Astrocyte (in vitro differentiated cells and primary cell): ENCODE data around the gene PLG. TPM values are rescaled to one million over a fixed set of nuclear protein-coding genes. Genes with fewer than 3 reads are reported as not detected.
"Not testable (repeated sequence)": the region's sequence is repeated elsewhere in the genome, so short reads cannot be mapped to it uniquely, and the experiment has no call there.

ENCODE experiments used
- DNase-seq: peaks from one replicate; pipeline ENCODE4 v3.0.0-alpha.2; 2010; ENCODE audit warnings: low read depth
- FAIRE-seq: peaks from 2 replicates; lab custom pipeline; 2011; peaks lifted over from hg19 to GRCh38; lab: Jason Lieb, UNC
- H2AFZ ChIP-seq: 2 replicates; pipeline ENCODE4 v1.6.0; 2012; ENCODE audit warnings: low read depth, low read length, inconsistent platforms
- H3K27ac ChIP-seq: 2 replicates; pipeline ENCODE4 v1.5.1; 2011; ENCODE audit warnings: low read depth, low read length, inconsistent platforms
- H3K27me3 ChIP-seq: 2 replicates; pipeline ENCODE4 v1.6.0; 2011; ENCODE audit warnings: low read length, inconsistent platforms; ENCODE audit not compliant: insufficient read depth
- H3K36me3 ChIP-seq: 2 replicates; pipeline ENCODE4 v1.5.1; 2011; ENCODE audit warnings: low read length, inconsistent platforms; ENCODE audit not compliant: insufficient read depth
- H3K4me1 ChIP-seq: 2 replicates; pipeline ENCODE4 v1.5.1; 2011; ENCODE audit warnings: low read length, inconsistent platforms; ENCODE audit not compliant: insufficient read depth
- H3K4me2 ChIP-seq: 2 replicates; pipeline ENCODE4 v1.6.0; 2012; ENCODE audit warnings: low read length, inconsistent platforms
- H3K4me3 ChIP-seq: 2 replicates; pipeline ENCODE4 v1.5.1; 2011; ENCODE audit warnings: low read depth, mild to moderate bottlenecking, low read length, inconsistent platforms; ENCODE audit not compliant: insufficient read depth
- H3K79me2 ChIP-seq: 2 replicates; pipeline ENCODE4 v1.6.0; 2012; ENCODE audit warnings: mild to moderate bottlenecking, low read length, inconsistent platforms; ENCODE audit not compliant: insufficient read depth
- H3K9ac ChIP-seq: 2 replicates; pipeline ENCODE4 v1.6.0; 2012; ENCODE audit warnings: mild to moderate bottlenecking, low read length, inconsistent platforms
- H3K9me3 ChIP-seq: 2 replicates; pipeline ENCODE4 v1.5.1; 2012; ENCODE audit warnings: low read depth, mild to moderate bottlenecking, low read length, inconsistent platforms; ENCODE audit not compliant: insufficient read depth
- H4K20me1 ChIP-seq: 2 replicates; pipeline ENCODE4 v1.6.0; 2012; ENCODE audit warnings: low read length, inconsistent platforms; ENCODE audit not compliant: insufficient read depth
- H3K27ac Mint-ChIP-seq: one replicate; pipeline ENCODE4 v1.8.0; 2021; ENCODE audit warnings: mild to moderate bottlenecking, mixed read lengths; ENCODE audit not compliant: unreplicated experiment
- H3K27me3 Mint-ChIP-seq: one replicate; pipeline ENCODE4 v1.8.0; 2021; ENCODE audit warnings: low read depth, mixed read lengths; ENCODE audit not compliant: unreplicated experiment
- H3K36me3 Mint-ChIP-seq: one replicate; pipeline ENCODE4 v1.8.0; 2021; ENCODE audit warnings: low read depth, mixed read lengths; ENCODE audit not compliant: unreplicated experiment
- H3K4me1 Mint-ChIP-seq: one replicate; pipeline ENCODE4 v1.8.0; 2021; ENCODE audit warnings: low read depth, mixed read lengths; ENCODE audit not compliant: unreplicated experiment
- H3K4me3 Mint-ChIP-seq: one replicate; pipeline ENCODE4 v1.8.0; 2021; ENCODE audit warnings: mild to moderate bottlenecking, moderate library complexity, mixed read lengths; ENCODE audit not compliant: unreplicated experiment
- H3K9me3 Mint-ChIP-seq: one replicate; pipeline ENCODE4 v1.8.0; 2021; ENCODE audit warnings: mild to moderate bottlenecking, mixed read lengths; ENCODE audit not compliant: unreplicated experiment
- EZH2 ChIP-seq: IDR thresholded peaks from 2 replicates; pipeline ENCODE4 v1.6.1; 2012; ENCODE audit warnings: mild to moderate bottlenecking, low read length, inconsistent platforms; ENCODE audit not compliant: insufficient read depth
- total RNA-seq: library from RNA; stranded (reverse); gene quantifications from 2 replicates; pipeline ENCODE4 v1.2.1, GENCODE V29; 2021
- TF ChIP-seq, protein P1 (sequence below): IDR thresholded peaks from 2 replicates; pipeline ENCODE4 v1.5.1; 2011; ENCODE audit warnings: low read depth, mild to moderate bottlenecking, inconsistent platforms, low read length, moderate library complexity; ENCODE audit not compliant: insufficient read depth

Gene PLG
- total RNA-seq, 1 donor from 2014 or later = 0.16 TPM

DNA sequence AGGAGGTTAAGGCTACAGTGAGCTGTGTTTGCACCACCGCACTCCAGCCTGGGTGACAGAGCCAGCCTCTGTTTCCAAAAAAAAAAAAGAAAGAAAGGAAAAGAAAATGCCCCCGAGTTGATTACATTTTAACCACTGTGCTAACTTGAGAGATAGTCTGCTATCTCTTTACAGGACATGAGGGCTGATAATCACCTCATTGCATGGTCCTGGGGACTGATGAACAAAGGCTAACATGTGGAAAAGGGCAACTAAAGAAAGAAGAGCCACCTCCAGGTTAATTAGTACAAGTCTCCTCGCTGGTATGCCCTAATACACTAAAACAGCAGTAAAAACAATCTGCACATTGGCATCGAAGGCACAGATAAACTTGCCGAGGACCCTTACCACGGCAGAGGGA, 4.2 kb upstream of the PLG start:
- Histone ChIP-seq H3K4me3 (no peak overlapping the region), H3K4me2 (no peak overlapping the region), H3K36me3 (no peaks in the 10 kb centered on the region), H3K4me1 (no peaks in the 10 kb centered on the region), H2AFZ (no peak overlapping the region), H4K20me1 (no peaks in the 10 kb centered on the region), H3K27ac (no peak overlapping the region), H3K27me3 (no peaks in the 10 kb centered on the region), H3K9me3 (no peaks in the 10 kb centered on the region), H3K79me2 (no peaks in the 10 kb centered on the region), H3K9ac (no peak overlapping the region)
- TF ChIP-seq, protein P1, sequence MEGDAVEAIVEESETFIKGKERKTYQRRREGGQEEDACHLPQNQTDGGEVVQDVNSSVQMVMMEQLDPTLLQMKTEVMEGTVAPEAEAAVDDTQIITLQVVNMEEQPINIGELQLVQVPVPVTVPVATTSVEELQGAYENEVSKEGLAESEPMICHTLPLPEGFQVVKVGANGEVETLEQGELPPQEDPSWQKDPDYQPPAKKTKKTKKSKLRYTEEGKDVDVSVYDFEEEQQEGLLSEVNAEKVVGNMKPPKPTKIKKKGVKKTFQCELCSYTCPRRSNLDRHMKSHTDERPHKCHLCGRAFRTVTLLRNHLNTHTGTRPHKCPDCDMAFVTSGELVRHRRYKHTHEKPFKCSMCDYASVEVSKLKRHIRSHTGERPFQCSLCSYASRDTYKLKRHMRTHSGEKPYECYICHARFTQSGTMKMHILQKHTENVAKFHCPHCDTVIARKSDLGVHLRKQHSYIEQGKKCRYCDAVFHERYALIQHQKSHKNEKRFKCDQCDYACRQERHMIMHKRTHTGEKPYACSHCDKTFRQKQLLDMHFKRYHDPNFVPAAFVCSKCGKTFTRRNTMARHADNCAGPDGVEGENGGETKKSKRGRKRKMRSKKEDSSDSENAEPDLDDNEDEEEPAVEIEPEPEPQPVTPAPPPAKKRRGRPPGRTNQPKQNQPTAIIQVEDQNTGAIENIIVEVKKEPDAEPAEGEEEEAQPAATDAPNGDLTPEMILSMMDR = no peak
- no peak for TF ChIP-seq EZH2
- Mint-ChIP-seq H3K9me3 (peaks cover 3% of the 10 kb centered on the region), H3K4me3 (no peak overlapping the region), H3K4me1 (no peaks in the 10 kb centered on the region), H3K36me3 (no peaks in the 10 kb centered on the region), H3K27me3 (peaks cover 5% of the 10 kb centered on the region), H3K27ac (no peak overlapping the region)
- DNase-seq (no peak), FAIRE-seq (no peak)

DNA sequence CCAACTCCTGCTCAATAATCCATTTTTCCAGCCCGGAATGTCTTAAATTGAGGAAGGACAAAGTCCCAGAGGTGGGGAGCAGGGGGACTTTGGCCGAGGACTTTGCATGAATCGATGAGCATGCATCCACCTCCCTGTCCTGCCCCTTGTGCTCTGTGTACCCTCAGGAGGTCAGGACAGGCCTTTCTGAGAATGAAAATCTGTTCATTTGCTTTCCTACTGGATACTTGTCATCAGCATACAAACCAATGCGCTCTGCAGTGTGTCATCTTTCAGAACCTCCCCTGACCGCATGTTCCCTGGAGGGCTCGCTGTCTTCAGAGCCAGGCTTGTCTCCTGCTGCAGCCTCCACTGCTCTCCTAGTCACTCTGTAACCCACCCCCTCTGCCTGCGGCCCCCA, 2.6 kb downstream of the PLG start:
- not testable (repeated sequence) for H3K27ac ChIP-seq, H3K79me2 ChIP-seq, H3K4me1 Mint-ChIP-seq, H3K36me3 ChIP-seq, H2AFZ ChIP-seq, H4K20me1 ChIP-seq, H3K9me3 Mint-ChIP-seq, H3K27ac Mint-ChIP-seq, H3K4me3 Mint-ChIP-seq, H3K27me3 ChIP-seq, FAIRE-seq, H3K4me1 ChIP-seq, H3K4me3 ChIP-seq, DNase-seq, H3K9me3 ChIP-seq, H3K4me2 ChIP-seq, H3K27me3 Mint-ChIP-seq, H3K36me3 Mint-ChIP-seq, H3K9ac ChIP-seq

DNA sequence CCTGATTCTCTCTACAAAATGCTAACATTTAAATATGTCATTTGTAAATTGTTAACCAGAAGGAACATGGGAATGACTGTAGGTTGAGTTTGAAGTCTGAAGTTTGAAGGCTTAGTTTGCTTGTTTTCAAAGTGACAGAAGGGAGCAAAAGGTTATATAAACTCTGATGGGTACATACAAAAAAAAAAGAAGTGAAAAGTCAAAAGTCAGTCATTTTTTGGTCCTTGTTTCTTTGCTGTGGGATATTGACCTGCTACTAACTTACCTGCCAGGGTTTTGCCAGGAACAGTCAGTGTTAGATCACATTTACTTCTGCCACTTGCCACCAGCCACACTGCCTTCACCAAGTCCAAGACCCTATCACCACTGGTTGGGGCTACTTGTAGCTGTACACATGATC, 6.9 kb downstream of the PLG start:
- H3K27ac ChIP-seq, H3K4me1 Mint-ChIP-seq, H3K79me2 ChIP-seq, H3K36me3 Mint-ChIP-seq, H3K36me3 ChIP-seq, H3K9me3 ChIP-seq, DNase-seq, H3K9me3 Mint-ChIP-seq, H2AFZ ChIP-seq, H3K4me3 ChIP-seq, H3K4me3 Mint-ChIP-seq, H3K27me3 ChIP-seq, FAIRE-seq, H3K27me3 Mint-ChIP-seq, H3K27ac Mint-ChIP-seq, H4K20me1 ChIP-seq, H3K4me1 ChIP-seq, H3K4me2 ChIP-seq, H3K9ac ChIP-seq: not testable (repeated sequence)

DNA sequence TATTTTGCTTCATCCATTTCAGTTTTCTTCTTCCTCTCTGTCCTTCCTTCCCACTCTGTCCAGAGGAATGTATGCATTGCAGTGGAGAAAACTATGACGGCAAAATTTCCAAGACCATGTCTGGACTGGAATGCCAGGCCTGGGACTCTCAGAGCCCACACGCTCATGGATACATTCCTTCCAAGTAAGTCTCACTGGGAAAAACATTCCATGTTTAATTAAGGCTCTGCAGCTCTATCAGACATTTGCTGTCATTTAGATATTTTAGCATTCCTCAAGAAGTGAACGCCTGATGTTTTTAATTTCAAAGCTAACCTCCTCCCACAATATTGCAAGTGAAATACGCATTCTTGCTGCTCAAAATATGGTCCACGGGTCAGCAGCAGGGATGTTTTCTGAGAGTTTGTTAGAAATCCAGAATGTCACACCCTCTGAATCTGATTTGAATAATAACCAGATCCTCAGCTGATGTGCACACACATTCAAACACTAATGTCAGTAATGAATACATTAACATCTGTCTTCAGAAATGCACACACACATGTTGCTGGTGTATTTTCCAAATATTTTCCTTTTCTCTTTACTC, 12.8 kb downstream of the PLG start:
- no peak overlapping the region for H2AFZ ChIP-seq
- FAIRE-seq (no peak), DNase-seq (no peak)
- Mint-ChIP-seq H3K36me3 (no peaks in the 10 kb centered on the region), H3K4me3 (no peak overlapping the region), H3K27me3 (peaks cover 2% of the 10 kb centered on the region), H3K4me1 (peaks cover 14% of the 10 kb centered on the region), H3K9me3 (no peaks in the 10 kb centered on the region), H3K27ac (peak overlapping the region; percentile 49)
- H3K9ac ChIP-seq = no peak overlapping the region
- no peaks in the 10 kb centered on the region for H3K36me3 ChIP-seq
- no peak overlapping the region for H3K4me2 ChIP-seq
- H3K9me3 ChIP-seq = no peaks in the 10 kb centered on the region
- no peaks in the 10 kb centered on the region for H4K20me1 ChIP-seq
- TF ChIP-seq EZH2 = no peak
- TF ChIP-seq, protein P1 = no peak
- no peaks in the 10 kb centered on the region for H3K27me3 ChIP-seq
- H3K27ac ChIP-seq = no peak overlapping the region
- no peak overlapping the region for H3K4me3 ChIP-seq
- no peaks in the 10 kb centered on the region for H3K4me1 ChIP-seq
- no peaks in the 10 kb centered on the region for H3K79me2 ChIP-seq
